OCI-LY3 (cell line): Measurements from ENCODE around the gene SYS1.
A peak's percentile ranks its signal among the peaks of the same experiment; 100 is the strongest.
"Not testable (repeated sequence)": the region's sequence is repeated elsewhere in the genome, so short reads cannot be mapped to it uniquely, and the experiment has no call there.

Experiments
- H2AFZ ChIP-seq: fragments of 200-600, 300-600 bp; shearing (Covaris generic); 2 replicates; pipeline ENCODE4 v1.6.0; 2014; ENCODE audit warnings: antibody characterized with exemption, low read depth, low read length
- H3K27ac ChIP-seq: fragments of 200-600, 300-600 bp; sonication (generic); 2 replicates; pipeline ENCODE4 v1.5.1; 2014; ENCODE audit warnings: mild to moderate bottlenecking, low read length, moderate library complexity, mixed read lengths
- H3K27me3 ChIP-seq: fragments of 200-600, 300-600 bp; sonication (generic); 2 replicates; pipeline ENCODE4 v1.6.1; 2014; ENCODE audit warnings: low read depth, low read length, mixed read lengths
- H3K36me3 ChIP-seq: fragments of 200-600, 300-600 bp; sonication (generic); replicated peaks from 2 replicates; pipeline ENCODE3; 2014; ENCODE audit warnings: low read depth, low read length, mixed read lengths
- H3K4me1 ChIP-seq: fragments of 300-600, 200-600 bp; sonication (generic); 2 replicates; pipeline ENCODE4 v1.6.1; 2014; ENCODE audit warnings: low read length, mixed read lengths
- H3K4me2 ChIP-seq: fragments of 200-600, 300-600 bp; sonication (generic); 2 replicates; pipeline ENCODE4 v1.6.1; 2014; ENCODE audit warnings: low read length, mixed read lengths
- H3K4me3 ChIP-seq: fragments of 300-600, 200-600 bp; sonication (generic); 2 replicates; pipeline ENCODE4 v1.5.1; 2014; ENCODE audit warnings: antibody characterized with exemption, mild to moderate bottlenecking, low read length, moderate library complexity
- H3K79me2 ChIP-seq: fragments of 300-600, 200-600 bp; shearing (Covaris generic); 2 replicates; pipeline ENCODE4 v1.6.1; 2014; ENCODE audit warnings: mild to moderate bottlenecking, low read length, mixed read lengths
- H3K9ac ChIP-seq: fragments of 300-600, 200-600 bp; shearing (Covaris generic); 2 replicates; pipeline ENCODE4 v1.6.0; 2014; ENCODE audit warnings: mild to moderate bottlenecking, low read length, moderate library complexity
- H3K9me3 ChIP-seq: fragments of 200-600, 300-600 bp; shearing (Covaris generic); 2 replicates; pipeline ENCODE4 v1.6.1; 2014; ENCODE audit warnings: low read length, mixed read lengths; ENCODE audit not compliant: insufficient read depth
- H4K20me1 ChIP-seq: fragments of 200-600, 300-600 bp; sonication (generic); 2 replicates; pipeline ENCODE4 v1.6.1; 2016; ENCODE audit warnings: low read length, mixed read lengths; ENCODE audit not compliant: insufficient read depth
- CTCF ChIP-seq: fragments of 200-600, 300-600 bp; sonication (generic); IDR thresholded peaks from 2 replicates; pipeline ENCODE4 v1.5.1; 2014; ENCODE audit warnings: antibody characterized with exemption, low read length, low read depth
- EZH2phosphoT487 ChIP-seq: fragments of 200-600 bp; shearing (Covaris generic); IDR thresholded peaks from 2 replicates; pipeline ENCODE4 v1.6.1; 2018; ENCODE audit warnings: antibody characterized with exemption, mixed run types, low read depth

SYS1 gene

GRCh38 chr20:45347297-45347935, 15.5 kb upstream of the SYS1 start:
- Histone ChIP-seq H3K4me3 (peak overlapping the region; percentile 81), H3K4me1 (peaks cover 36% of the 10 kb centered on the region), H3K9ac (peak overlapping the region; percentile 78), H2AFZ (peak overlapping the region; percentile 49), H3K27ac (no peak overlapping the region), H4K20me1 (peaks cover 31% of the 10 kb centered on the region), H3K79me2 (peaks cover 23% of the 10 kb centered on the region; the same call in 1 of the 2 replicates), H3K4me2 (peak overlapping the region; percentile 82), H3K9me3 (no peaks in the 10 kb centered on the region), H3K27me3 (no peaks in the 10 kb centered on the region), H3K36me3 (peaks cover 3% of the 10 kb centered on the region)
- TF ChIP-seq CTCF (no peak), EZH2phosphoT487 (no peak)

- H3K27ac ChIP-seq: no peak within 1 kb of the TSS
- no peaks in the 10 kb centered on the region for H3K27me3 ChIP-seq
Measured at GRCh38 chr20:45347936-45348778, 14.8 kb upstream of the SYS1 start, which contains the start of gene SDC4. Gene SDC4, minus strand, starts transcription at chr20:45348424. Its CDS starts 40 bp downstream, at chr20:45348384.

GRCh38 chr20:45350217-45350616, 12.7 kb upstream of the SYS1 start:
- peaks cover 23% of the 10 kb centered on the region; the same call in 1 of the 2 replicates for H3K79me2 ChIP-seq

More at GRCh38 chr20:45347936-45348778, 14.8 kb upstream of the SYS1 start, which contains the start of gene SDC4:
- Histone ChIP-seq H2AFZ (peak within 1 kb of the TSS; percentile 70), H3K79me2 (peaks cover 23% of the 10 kb centered on the region; the same call in 1 of the 2 replicates), H3K4me3 (peak within 1 kb of the TSS; percentile 81), H3K4me1 (peaks cover 36% of the 10 kb centered on the region), H3K9me3 (no peaks in the 10 kb centered on the region), H3K36me3 (peaks cover 3% of the 10 kb centered on the region), H3K9ac (peak within 1 kb of the TSS; percentile 78), H3K4me2 (peak within 1 kb of the TSS; percentile 83), H4K20me1 (peaks cover 28% of the 10 kb centered on the region)
- TF ChIP-seq CTCF (no peak), EZH2phosphoT487 (no peak)

GRCh38 chr20:45350795-45351194, 12.2 kb upstream of the SYS1 start:
- not testable (repeated sequence) for H3K9ac ChIP-seq, H3K27me3 ChIP-seq, H4K20me1 ChIP-seq, H2AFZ ChIP-seq, H3K4me3 ChIP-seq, H3K9me3 ChIP-seq, H3K27ac ChIP-seq, H3K4me2 ChIP-seq, H3K36me3 ChIP-seq
- peaks cover 17% of the 10 kb centered on the region; the same call in 1 of the 2 replicates for H3K79me2 ChIP-seq
- peaks cover 39% of the 10 kb centered on the region for H3K4me1 ChIP-seq

More at GRCh38 chr20:45350217-45350616, 12.7 kb upstream of the SYS1 start:
- H3K27me3 ChIP-seq: 0 out of 2 replicates have a peak, but pooled peaks cover 2% of the 10 kb centered on the region
- no peak overlapping the region for H3K9ac ChIP-seq
- no peak overlapping the region for H3K4me2 ChIP-seq
- H2AFZ ChIP-seq: no peak overlapping the region
- H3K4me3 ChIP-seq: no peak overlapping the region
- no peak for TF ChIP-seq EZH2phosphoT487
- H3K36me3 ChIP-seq: no peaks in the 10 kb centered on the region
- H4K20me1 ChIP-seq: peaks cover 13% of the 10 kb centered on the region
- no peak overlapping the region for H3K27ac ChIP-seq
- peaks cover 39% of the 10 kb centered on the region for H3K4me1 ChIP-seq
- H3K9me3 ChIP-seq: no peaks in the 10 kb centered on the region
